PC-3 (cell line): ENCODE results near the gene MXD3.

Source experiments
- EZH2phosphoT487 ChIP-seq: fragments of 300-600 bp; sonication (generic); IDR thresholded peaks from 2 replicates; pipeline ENCODE4 v1.6.1; 2018; ENCODE audit warnings: mild to moderate bottlenecking, antibody characterized with exemption, low read length, borderline replicate concordance
- TF ChIP-seq, protein P1 (sequence below): fragments of 300-600 bp; sonication (generic); conservative IDR thresholded peaks from 2 replicates; pipeline ENCODE4 v1.5.1; 2017; ENCODE audit warnings: antibody characterized with exemption, low read depth, mild to moderate bottlenecking, low read length

DNA sequence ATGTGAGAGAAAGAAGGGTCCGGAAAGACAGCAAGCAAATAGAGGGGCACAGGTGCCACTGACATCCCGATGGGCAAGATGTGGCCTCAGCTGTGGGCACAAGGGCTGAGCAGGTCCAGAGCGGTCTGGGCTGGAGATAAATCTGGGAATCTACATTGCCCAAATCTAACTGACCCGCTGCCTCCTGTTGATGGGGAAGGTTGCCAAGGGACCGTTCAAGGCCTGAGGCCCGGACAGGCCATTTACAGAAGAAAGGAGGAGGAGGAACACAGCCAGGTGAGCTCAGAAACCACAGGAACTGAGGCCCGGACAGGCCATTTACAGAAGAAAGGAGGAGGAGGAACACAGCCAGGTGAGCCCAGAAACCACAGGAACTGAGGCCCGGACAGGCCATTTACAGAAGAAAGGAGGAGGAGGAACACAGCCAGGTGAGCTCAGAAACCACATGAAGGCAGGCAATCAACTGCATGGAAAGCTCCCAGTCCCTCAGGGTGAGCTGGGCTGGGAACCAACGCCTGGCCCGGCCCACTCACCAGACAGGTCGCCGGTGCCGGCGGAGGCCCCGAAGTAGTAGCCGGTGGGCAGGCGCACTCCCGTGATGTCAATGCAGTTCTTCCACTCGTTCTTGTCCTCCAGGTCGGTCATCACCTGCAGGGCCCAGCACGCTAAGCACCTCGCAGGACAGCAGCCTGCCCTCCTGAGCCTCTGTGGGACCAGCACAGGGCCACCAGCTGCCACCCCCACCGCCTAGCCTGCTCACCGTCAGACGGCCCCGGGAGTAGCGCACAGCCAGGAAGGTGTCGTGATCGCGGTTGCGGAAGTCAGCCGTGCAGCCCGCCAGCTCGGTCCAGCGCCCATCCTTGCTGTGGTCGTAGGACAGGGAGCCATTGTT is 25.2 kb upstream of the MXD3 start:
- TF ChIP-seq, protein P1, sequence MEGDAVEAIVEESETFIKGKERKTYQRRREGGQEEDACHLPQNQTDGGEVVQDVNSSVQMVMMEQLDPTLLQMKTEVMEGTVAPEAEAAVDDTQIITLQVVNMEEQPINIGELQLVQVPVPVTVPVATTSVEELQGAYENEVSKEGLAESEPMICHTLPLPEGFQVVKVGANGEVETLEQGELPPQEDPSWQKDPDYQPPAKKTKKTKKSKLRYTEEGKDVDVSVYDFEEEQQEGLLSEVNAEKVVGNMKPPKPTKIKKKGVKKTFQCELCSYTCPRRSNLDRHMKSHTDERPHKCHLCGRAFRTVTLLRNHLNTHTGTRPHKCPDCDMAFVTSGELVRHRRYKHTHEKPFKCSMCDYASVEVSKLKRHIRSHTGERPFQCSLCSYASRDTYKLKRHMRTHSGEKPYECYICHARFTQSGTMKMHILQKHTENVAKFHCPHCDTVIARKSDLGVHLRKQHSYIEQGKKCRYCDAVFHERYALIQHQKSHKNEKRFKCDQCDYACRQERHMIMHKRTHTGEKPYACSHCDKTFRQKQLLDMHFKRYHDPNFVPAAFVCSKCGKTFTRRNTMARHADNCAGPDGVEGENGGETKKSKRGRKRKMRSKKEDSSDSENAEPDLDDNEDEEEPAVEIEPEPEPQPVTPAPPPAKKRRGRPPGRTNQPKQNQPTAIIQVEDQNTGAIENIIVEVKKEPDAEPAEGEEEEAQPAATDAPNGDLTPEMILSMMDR: no peak
- no peak for TF ChIP-seq EZH2phosphoT487
